A673 (cell line): ENCODE data around the gene GLT1D1. TPM values are rescaled to one million over a fixed set of nuclear protein-coding genes. Genes with fewer than 3 reads are reported as not detected.

Experiments used
- BruUV-seq: library from RNA; stranded (reverse); fragments of 400-500 nt; replicated peaks from 2 replicates; lab custom pipeline; 2021; lab: Mats Ljungman, UMichigan
- CTCF ChIA-PET: fragments of 300-600 bp; sonication (Branson Sonifier 250); formaldehyde crosslinking; loops from one replicate; lab custom pipeline; 2022; ENCODE audit warnings: antibody characterized with exemption; lab: Charles Lee
- POLR2A ChIA-PET: fragments of 300-600 bp; sonication (Branson Sonifier 250); formaldehyde crosslinking; loops from one replicate; lab custom pipeline; 2022; ENCODE audit warnings: antibody characterized with exemption; ENCODE audit not compliant: low non-redundant PET; lab: Charles Lee
- DNase-seq: peaks from one replicate; pipeline ENCODE4 v3.0.0-alpha.2; 2015; ENCODE audit warnings: low spot score
- H3K27ac ChIP-seq: fragments of 200-600 bp; sonication (generic); 2 replicates; pipeline ENCODE4 v1.5.1; 2016; ENCODE audit warnings: mixed run types, low read depth, mild to moderate bottlenecking, mixed read lengths, antibody characterized with exemption, low read length; ENCODE audit not compliant: poor library complexity, severe bottlenecking
- H3K27me3 ChIP-seq: fragments of 200-600 bp; sonication (generic); replicated peaks from 2 replicates; pipeline ENCODE4 v1.6.1; 2017; ENCODE audit warnings: mixed run types, low read depth, mild to moderate bottlenecking, mixed read lengths, antibody characterized with exemption, low read length; ENCODE audit not compliant: insufficient read depth, poor library complexity
- H3K36me3 ChIP-seq: fragments of 200-600 bp; sonication (generic); 2 replicates; pipeline ENCODE4 v1.6.1; 2016; ENCODE audit warnings: mixed run types, mild to moderate bottlenecking, mixed read lengths, antibody characterized with exemption, low read length; ENCODE audit not compliant: insufficient read depth, poor library complexity, severe bottlenecking
- H3K4me1 ChIP-seq: fragments of 200-600 bp; sonication (generic); 2 replicates; pipeline ENCODE4 v1.6.1; 2017; ENCODE audit warnings: mixed run types, mild to moderate bottlenecking, mixed read lengths, antibody characterized with exemption, low read length; ENCODE audit not compliant: insufficient read depth, poor library complexity, severe bottlenecking
- H3K4me3 ChIP-seq: fragments of 200-600 bp; sonication (generic); 2 replicates; pipeline ENCODE4 v1.5.1; 2016; ENCODE audit warnings: low read depth, mixed run types, mild to moderate bottlenecking, mixed read lengths, low read length; ENCODE audit not compliant: poor library complexity, severe bottlenecking
- H3K9me3 ChIP-seq: fragments of 200-600 bp; sonication (generic); 2 replicates; pipeline ENCODE4 v1.6.1; 2016; ENCODE audit warnings: mixed run types, low read depth, mild to moderate bottlenecking, mixed read lengths, antibody characterized with exemption, low read length; ENCODE audit not compliant: poor library complexity, severe bottlenecking
- EZH2 ChIP-seq: fragments of 200-600 bp; sonication (generic); IDR thresholded peaks from 2 replicates; pipeline ENCODE4 v1.6.1; 2017; ENCODE audit warnings: borderline replicate concordance, low read depth, mild to moderate bottlenecking, mixed read lengths, antibody characterized with exemption, low read length; ENCODE audit not compliant: poor library complexity, severe bottlenecking
- intact Hi-C: fragments of 100-400 bp; cut with micrococcal nuclease; formaldehyde crosslinking; loops from one replicate; pipeline ENCODE4 v1.10.0; 2022; ENCODE audit not compliant: unreplicated experiment
- total RNA-seq: library from RNA; stranded (reverse); gene quantifications from 2 replicates; pipeline ENCODE4 v1.2.3, GENCODE V29; 2021
- TF ChIP-seq, protein P1 (sequence below): fragments of 300-800, 200-600 bp; sonication (generic); conservative IDR thresholded peaks from 2 replicates; pipeline ENCODE4 v1.5.1; 2017; ENCODE audit warnings: low read depth, mild to moderate bottlenecking, antibody characterized with exemption, low read length, moderate library complexity, mixed read lengths

Gene GLT1D1
- total RNA-seq, 1 experiment from 2014 or later = not detected

DNA sequence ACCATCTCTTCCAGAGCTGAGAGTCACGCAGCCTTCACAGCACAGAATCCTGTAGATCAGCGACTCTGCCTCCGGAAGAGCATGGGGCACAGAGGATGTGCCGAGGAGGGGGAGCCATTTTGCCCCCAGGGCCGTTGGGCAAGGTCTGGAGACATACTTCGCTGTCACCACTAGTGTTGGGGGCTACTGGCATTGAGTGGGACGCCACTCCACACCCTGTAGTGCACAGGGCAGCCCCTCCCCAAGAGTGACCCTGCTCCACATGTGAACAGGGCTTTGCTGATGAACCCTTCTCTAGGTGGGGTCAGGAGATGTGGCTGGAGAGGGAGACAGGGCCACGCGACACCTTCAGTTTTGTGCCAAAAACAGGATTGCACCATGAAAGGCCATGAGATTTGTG lies 6.0 kb downstream of the GLT1D1 start:
- BruUV-seq = no TSS peak
- Histone ChIP-seq H3K4me1 (no peaks in the 10 kb centered on the region), H3K9me3 (no peaks in the 10 kb centered on the region), H3K36me3 (no peaks in the 10 kb centered on the region), H3K27ac (no peak overlapping the region), H3K4me3 (no peak overlapping the region), H3K27me3 (no peaks in the 10 kb centered on the region)
- no peak for DNase-seq
- TF ChIP-seq, protein P1, sequence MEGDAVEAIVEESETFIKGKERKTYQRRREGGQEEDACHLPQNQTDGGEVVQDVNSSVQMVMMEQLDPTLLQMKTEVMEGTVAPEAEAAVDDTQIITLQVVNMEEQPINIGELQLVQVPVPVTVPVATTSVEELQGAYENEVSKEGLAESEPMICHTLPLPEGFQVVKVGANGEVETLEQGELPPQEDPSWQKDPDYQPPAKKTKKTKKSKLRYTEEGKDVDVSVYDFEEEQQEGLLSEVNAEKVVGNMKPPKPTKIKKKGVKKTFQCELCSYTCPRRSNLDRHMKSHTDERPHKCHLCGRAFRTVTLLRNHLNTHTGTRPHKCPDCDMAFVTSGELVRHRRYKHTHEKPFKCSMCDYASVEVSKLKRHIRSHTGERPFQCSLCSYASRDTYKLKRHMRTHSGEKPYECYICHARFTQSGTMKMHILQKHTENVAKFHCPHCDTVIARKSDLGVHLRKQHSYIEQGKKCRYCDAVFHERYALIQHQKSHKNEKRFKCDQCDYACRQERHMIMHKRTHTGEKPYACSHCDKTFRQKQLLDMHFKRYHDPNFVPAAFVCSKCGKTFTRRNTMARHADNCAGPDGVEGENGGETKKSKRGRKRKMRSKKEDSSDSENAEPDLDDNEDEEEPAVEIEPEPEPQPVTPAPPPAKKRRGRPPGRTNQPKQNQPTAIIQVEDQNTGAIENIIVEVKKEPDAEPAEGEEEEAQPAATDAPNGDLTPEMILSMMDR = no peak
- no peak for TF ChIP-seq EZH2
- intact Hi-C loops = no loop called here
- ChIA-PET POLR2A (no interaction called here), CTCF (no interaction called here)

DNA sequence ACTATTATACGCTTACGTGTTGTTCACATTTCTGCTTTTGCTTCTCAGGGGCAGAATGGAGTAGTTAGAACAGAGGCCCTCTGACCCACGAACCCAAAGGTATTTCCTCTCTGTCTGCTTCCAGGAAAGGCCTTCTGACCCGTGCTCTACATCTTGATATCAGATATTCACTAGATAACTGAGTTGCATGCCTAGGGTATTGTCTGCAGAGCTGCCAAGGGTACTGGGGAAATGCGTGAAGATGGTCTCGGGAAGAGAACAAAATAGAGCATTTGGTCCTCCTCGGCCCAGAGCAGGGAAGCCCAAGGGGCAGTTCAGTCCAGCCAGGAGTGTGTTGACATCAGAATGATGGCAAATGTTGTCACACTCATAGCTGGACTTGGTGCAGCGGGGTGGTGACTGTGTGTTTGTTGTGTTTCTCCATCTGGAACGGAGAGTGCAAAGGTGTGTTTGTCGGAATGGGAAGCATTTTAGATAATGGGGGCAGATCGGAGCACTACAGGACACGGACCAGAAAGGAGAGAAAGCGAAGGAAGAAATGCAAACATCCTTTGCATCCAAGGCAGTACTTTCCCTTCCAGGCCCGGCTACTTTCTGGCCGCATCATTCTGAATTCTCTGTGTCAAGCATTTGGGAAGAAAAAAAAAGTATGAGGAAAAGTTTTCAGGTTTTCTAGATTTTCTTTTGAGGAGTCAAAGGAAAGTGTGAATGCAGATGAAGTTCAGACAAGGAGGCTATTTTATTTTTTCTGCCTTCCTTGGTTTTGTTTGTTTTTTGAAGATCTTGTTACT lies 8.1 kb downstream of the GLT1D1 start:
- CTCF ChIA-PET = no interaction called here
- no peak overlapping the region for H3K27ac ChIP-seq
- H3K27me3 ChIP-seq = no peaks in the 10 kb centered on the region
- no TSS peak for BruUV-seq
- TF ChIP-seq EZH2 = no peak
- TF ChIP-seq, protein P1 = no peak
- no peaks in the 10 kb centered on the region for H3K36me3 ChIP-seq
- DNase-seq = no peak
- no peaks in the 10 kb centered on the region for H3K9me3 ChIP-seq
- POLR2A ChIA-PET = no interaction called here
- intact Hi-C loops = no loop called here
- no peaks in the 10 kb centered on the region for H3K4me1 ChIP-seq
- H3K4me3 ChIP-seq = no peak overlapping the region

DNA sequence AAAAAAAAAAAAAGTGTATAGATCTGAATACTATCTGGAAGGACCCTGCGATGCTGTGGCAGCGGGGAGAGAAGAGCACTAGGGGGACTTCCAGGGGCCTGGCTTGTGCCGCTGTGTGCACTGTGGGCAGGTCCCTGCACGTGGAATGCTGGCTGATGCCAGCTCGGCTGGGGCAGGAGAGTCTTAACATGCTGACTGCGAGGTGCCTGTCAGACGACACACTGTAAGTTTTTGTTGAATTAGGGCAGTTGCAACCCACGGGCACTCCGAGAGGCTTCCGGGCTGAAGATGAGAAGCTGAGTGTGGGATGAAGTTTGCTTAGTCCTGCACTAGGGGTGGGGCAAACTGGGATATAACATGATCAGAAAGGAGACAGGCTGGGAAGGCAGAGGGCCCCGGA lies 10.7 kb downstream of the GLT1D1 start:
- no peak overlapping the region for H3K27ac ChIP-seq
- intact Hi-C loops = no loop called here
- POLR2A ChIA-PET = no interaction called here
- no peaks in the 10 kb centered on the region for H3K36me3 ChIP-seq
- TF ChIP-seq, protein P1 = no peak
- TF ChIP-seq EZH2 = no peak
- BruUV-seq = no TSS peak
- CTCF ChIA-PET = no interaction called here
- no peak for DNase-seq
- no peak overlapping the region for H3K4me3 ChIP-seq
- H3K9me3 ChIP-seq = no peaks in the 10 kb centered on the region
- no peaks in the 10 kb centered on the region for H3K27me3 ChIP-seq
- H3K4me1 ChIP-seq = no peaks in the 10 kb centered on the region
